NCI-H2227 (cell line): ENCODE data around the gene CAMTA1.

Experiments used
- DNase-seq: peaks from one replicate; lab custom pipeline; 2025; ENCODE audit not compliant: unreplicated experiment; lab: John Stamatoyannopoulos, UW

Gene CAMTA1

GRCh38 chr1:7177021-7177420, 391.8 kb downstream of the CAMTA1 start:
- DNase-seq = no peak

- no peak for DNase-seq
Measured at GRCh38 chr1:7177438-7178146, 392.3 kb downstream of the CAMTA1 start.

- DNase-seq = no peak
Measured at GRCh38 chr1:7178336-7178735, 393.1 kb downstream of the CAMTA1 start.

GRCh38 chr1:7178741-7179140, 393.5 kb downstream of the CAMTA1 start:
- DNase-seq = no peak

GRCh38 chr1:7185721-7186120, 400.5 kb downstream of the CAMTA1 start:
- no peak for DNase-seq

- no peak for DNase-seq
Measured at GRCh38 chr1:7186382-7187111, 401.3 kb downstream of the CAMTA1 start.

GRCh38 chr1:7187112-7187493, 401.8 kb downstream of the CAMTA1 start:
- no peak for DNase-seq

- DNase-seq = no peak
Measured at GRCh38 chr1:7190261-7190660, 405.0 kb downstream of the CAMTA1 start.

- no peak for DNase-seq
Measured at GRCh38 chr1:7192453-7192852, 407.2 kb downstream of the CAMTA1 start.

- DNase-seq = no peak
Measured at GRCh38 chr1:7196036-7196911, 411.0 kb downstream of the CAMTA1 start.

GRCh38 chr1:7198664-7199063, 413.4 kb downstream of the CAMTA1 start:
- no peak for DNase-seq

GRCh38 chr1:7199077-7199779, 414.0 kb downstream of the CAMTA1 start:
- no peak for DNase-seq

GRCh38 chr1:7207875-7208646, 422.8 kb downstream of the CAMTA1 start:
- peak; percentile 89 for DNase-seq

GRCh38 chr1:7208647-7209180, 423.5 kb downstream of the CAMTA1 start:
- DNase-seq = no peak

- DNase-seq = no peak
Measured at GRCh38 chr1:7209336-7209735, 424.1 kb downstream of the CAMTA1 start.

GRCh38 chr1:7218210-7218832, 433.1 kb downstream of the CAMTA1 start:
- peak; percentile 65 for DNase-seq

GRCh38 chr1:7219031-7219430, 433.8 kb downstream of the CAMTA1 start:
- DNase-seq = no peak

GRCh38 chr1:7220007-7220406, 434.8 kb downstream of the CAMTA1 start:
- no peak for DNase-seq

GRCh38 chr1:7220712-7221252, 435.5 kb downstream of the CAMTA1 start:
- no peak for DNase-seq
